Smooth muscle cell (in vitro differentiated cells): ENCODE measurements around the gene HID1. TPM values are rescaled to one million over a fixed set of nuclear protein-coding genes. Genes with fewer than 3 reads are reported as not detected.

Experiments used
- DNase-seq: peaks from one replicate; lab custom pipeline; 2025; ENCODE audit not compliant: unreplicated experiment; lab: John Stamatoyannopoulos, UW
- H2AFZ ChIP-seq: fragments of 200-600 bp; sonication (generic); 2 replicates; pipeline ENCODE4 v1.6.0; 2016; ENCODE audit warnings: antibody characterized with exemption, low read depth, mild to moderate bottlenecking
- H3F3A ChIP-seq: fragments of 200-600 bp; sonication (generic); 2 replicates; pipeline ENCODE4 v1.6.0; 2017; ENCODE audit warnings: antibody characterized with exemption, low read depth
- H3K27ac ChIP-seq: fragments of 200-600 bp; sonication (generic); 2 replicates; pipeline ENCODE4 v1.5.1; 2016; ENCODE audit warnings: low read depth, mild to moderate bottlenecking
- H3K27me3 ChIP-seq: fragments of 200-600 bp; sonication (generic); 2 replicates; pipeline ENCODE4 v1.6.1; 2016; ENCODE audit warnings: low read depth, mild to moderate bottlenecking
- H3K36me3 ChIP-seq: fragments of 200-600 bp; sonication (generic); 2 replicates; pipeline ENCODE4 v1.5.1; 2016; ENCODE audit warnings: low read depth
- H3K4me1 ChIP-seq: fragments of 200-600 bp; sonication (generic); 2 replicates; pipeline ENCODE4 v1.5.1; 2016; ENCODE audit warnings: low read depth
- H3K4me2 ChIP-seq: fragments of 200-600 bp; sonication (generic); 2 replicates; pipeline ENCODE4 v1.6.0; 2016; ENCODE audit warnings: mild to moderate bottlenecking
- H3K4me3 ChIP-seq: fragments of 200-600 bp; sonication (generic); 2 replicates; pipeline ENCODE4 v1.5.1; 2016; ENCODE audit warnings: mild to moderate bottlenecking
- H3K79me2 ChIP-seq: fragments of 200-600 bp; sonication (generic); 2 replicates; pipeline ENCODE4 v1.6.0; 2016; ENCODE audit warnings: low read depth, mild to moderate bottlenecking
- H3K9ac ChIP-seq: fragments of 200-600 bp; sonication (generic); 2 replicates; pipeline ENCODE4 v1.6.0; 2016; ENCODE audit warnings: low read depth
- H3K9me3 ChIP-seq: fragments of 200-600 bp; sonication (generic); replicated peaks from 2 replicates; pipeline ENCODE4 v1.5.1; 2016; ENCODE audit warnings: low read depth
- H4K20me1 ChIP-seq: fragments of 200-600 bp; sonication (generic); 2 replicates; pipeline ENCODE4 v1.6.0; 2016; ENCODE audit warnings: low read depth
- WGBS: methylation state at CpG from one replicate; pipeline ENCODE4 v1.1.7; 2016; ENCODE audit warnings: low lambda C conversion rate; 5-methylcytosine and 5-hydroxymethylcytosine counted together
- polyA plus RNA-seq: library from polyadenylated mRNA; unstranded; fragments of >200 nt; fragmentation: Nextera tagmentation; extraction: Ambion mirVana; gene quantifications from 2 replicates; pipeline ENCODE4 v1.2.1, GENCODE V29; 2016
- total RNA-seq: library from RNA; depleted of rRNA; stranded (reverse); fragments of >200 nt; gene quantifications from 2 replicates; pipeline ENCODE4 v1.2.3, GENCODE V29; 2014
- TF ChIP-seq, protein P1 (sequence below): fragments of 200-600 bp; sonication (generic); IDR thresholded peaks from 2 replicates; pipeline ENCODE4 v1.5.1; 2017; ENCODE audit warnings: borderline replicate concordance, mild to moderate bottlenecking, antibody characterized with exemption; ENCODE audit not compliant: insufficient read depth, poor library complexity, severe bottlenecking

HID1 gene
- total and polyA plus RNA-seq, 2 experiments from 2014 or later: 3.3 to 8.8 TPM

DNA sequence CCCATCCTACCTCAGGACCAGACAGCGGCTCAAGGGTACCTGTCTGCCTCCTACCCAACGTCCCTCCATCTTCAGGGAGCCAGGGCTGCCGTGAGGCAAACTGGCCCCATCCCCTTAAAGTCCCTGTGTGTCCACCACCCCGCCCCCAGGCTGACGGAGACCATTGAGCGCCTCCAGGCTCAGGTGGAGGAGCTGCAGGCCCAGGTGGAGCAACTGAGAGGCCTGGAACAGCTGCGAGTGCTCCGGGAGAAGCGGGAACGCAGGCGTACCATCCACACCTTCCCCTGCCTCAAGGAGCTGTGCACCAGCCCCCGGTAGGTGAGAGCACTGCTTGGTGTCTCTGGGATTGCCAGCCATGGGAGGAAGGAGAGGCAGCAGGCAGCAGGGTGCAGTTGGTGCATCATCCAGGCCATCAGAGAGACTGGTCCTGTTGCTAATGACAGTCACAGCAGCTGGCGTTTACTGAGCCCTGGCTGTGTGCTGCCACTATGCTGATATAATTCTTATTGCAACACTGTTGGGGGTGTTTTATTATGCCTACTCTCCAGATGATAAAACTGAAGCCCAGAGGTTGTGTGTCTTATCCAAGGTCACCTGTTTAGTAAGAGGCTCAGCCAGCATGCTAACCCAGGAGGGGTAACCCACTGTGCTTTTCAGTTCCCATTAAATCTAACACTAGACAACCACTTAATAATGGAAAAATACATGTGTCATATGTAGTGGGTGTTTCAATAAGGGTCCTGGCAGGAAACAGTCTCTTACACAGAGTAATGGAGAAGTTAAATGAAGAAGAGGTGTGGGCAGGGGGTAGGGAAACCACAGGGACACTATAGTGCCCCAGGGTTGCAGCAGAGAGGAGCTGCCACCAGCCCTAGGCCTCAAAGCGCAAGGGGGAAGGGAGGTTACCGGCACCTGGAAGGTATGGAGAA lies 29.6 kb upstream of the HID1 start:
- Histone ChIP-seq H3K9me3 (no peaks in the 10 kb centered on the region), H3K79me2 (peaks cover 10% of the 10 kb centered on the region), H3K9ac (no peak overlapping the region), H3K4me1 (no peaks in the 10 kb centered on the region), H3K27ac (no peak overlapping the region), H4K20me1 (peaks cover 43% of the 10 kb centered on the region), H3K36me3 (no peaks in the 10 kb centered on the region), H3K27me3 (no peaks in the 10 kb centered on the region), H2AFZ (no peak overlapping the region), H3F3A (no peaks in the 10 kb centered on the region), H3K4me3 (no peak overlapping the region), H3K4me2 (no peak overlapping the region)
- TF ChIP-seq, protein P1, sequence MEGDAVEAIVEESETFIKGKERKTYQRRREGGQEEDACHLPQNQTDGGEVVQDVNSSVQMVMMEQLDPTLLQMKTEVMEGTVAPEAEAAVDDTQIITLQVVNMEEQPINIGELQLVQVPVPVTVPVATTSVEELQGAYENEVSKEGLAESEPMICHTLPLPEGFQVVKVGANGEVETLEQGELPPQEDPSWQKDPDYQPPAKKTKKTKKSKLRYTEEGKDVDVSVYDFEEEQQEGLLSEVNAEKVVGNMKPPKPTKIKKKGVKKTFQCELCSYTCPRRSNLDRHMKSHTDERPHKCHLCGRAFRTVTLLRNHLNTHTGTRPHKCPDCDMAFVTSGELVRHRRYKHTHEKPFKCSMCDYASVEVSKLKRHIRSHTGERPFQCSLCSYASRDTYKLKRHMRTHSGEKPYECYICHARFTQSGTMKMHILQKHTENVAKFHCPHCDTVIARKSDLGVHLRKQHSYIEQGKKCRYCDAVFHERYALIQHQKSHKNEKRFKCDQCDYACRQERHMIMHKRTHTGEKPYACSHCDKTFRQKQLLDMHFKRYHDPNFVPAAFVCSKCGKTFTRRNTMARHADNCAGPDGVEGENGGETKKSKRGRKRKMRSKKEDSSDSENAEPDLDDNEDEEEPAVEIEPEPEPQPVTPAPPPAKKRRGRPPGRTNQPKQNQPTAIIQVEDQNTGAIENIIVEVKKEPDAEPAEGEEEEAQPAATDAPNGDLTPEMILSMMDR: no peak
- WGBS: 97% methylated on average over 14 of the region's 15 CpGs
- no peak for DNase-seq

DNA sequence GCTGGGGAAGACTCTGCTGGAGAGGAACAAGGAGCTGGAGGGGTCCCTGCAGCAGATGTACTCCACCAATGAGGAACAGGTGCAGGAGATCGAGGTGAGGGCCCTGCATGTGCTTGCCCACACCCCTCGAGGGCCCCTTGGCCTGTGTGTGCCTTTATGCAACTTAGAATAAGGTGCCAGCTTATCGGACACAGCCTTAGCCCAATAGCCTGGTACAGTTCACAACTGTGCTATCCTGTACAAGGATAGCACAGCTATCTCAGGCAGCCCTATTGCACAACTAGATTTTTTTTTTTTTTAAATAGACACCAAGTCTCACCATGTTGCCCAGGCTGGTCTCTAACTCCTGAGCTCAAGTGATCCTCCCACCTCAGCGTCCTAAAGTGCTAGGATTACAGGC lies 27.0 kb upstream of the HID1 start:
- H3K4me3 ChIP-seq: no peak overlapping the region
- H3K4me2 ChIP-seq: no peak overlapping the region
- no peaks in the 10 kb centered on the region for H3K4me1 ChIP-seq
- 93% methylated on average over 4 of the region's 4 CpGs for WGBS
- H3K36me3 ChIP-seq: no peaks in the 10 kb centered on the region
- H3K27me3 ChIP-seq: no peaks in the 10 kb centered on the region
- no peaks in the 10 kb centered on the region for H3K9me3 ChIP-seq
- H2AFZ ChIP-seq: no peak overlapping the region
- H3K9ac ChIP-seq: no peak overlapping the region
- TF ChIP-seq, protein P1: no peak
- peaks cover 67% of the 10 kb centered on the region for H4K20me1 ChIP-seq
- peaks cover 6% of the 10 kb centered on the region for H3F3A ChIP-seq
- no peak for DNase-seq
- H3K27ac ChIP-seq: no peak overlapping the region
- H3K79me2 ChIP-seq: peaks cover 37% of the 10 kb centered on the region

DNA sequence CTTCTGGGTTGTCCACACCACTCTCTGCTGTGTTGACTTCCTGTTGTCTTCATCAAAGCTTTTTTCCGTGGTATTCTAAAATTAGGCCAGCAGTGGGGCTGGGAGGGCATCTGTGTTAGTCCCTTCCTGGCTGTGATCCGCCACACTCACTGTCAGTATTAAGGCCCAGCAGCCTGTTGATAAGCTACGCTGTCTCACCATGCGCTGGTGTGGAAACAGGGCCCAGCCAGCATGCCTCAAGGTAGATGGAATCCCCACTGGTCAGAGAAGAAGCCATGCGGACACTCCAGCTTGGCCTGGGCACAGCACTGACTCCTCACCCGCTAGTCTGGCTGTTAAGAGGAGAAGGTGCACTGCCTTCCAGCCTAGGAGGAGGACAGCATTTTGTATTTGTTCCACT lies 26.2 kb upstream of the HID1 start:
- H4K20me1 ChIP-seq: peaks cover 74% of the 10 kb centered on the region

More for the DNA sequence above, 26.2 kb upstream of the HID1 start:
- Histone ChIP-seq H3K36me3 (no peaks in the 10 kb centered on the region), H3K27ac (peak overlapping the region; percentile 38), H3F3A (peaks cover 6% of the 10 kb centered on the region), H2AFZ (no peak overlapping the region), H3K4me2 (no peak overlapping the region), H3K9me3 (no peaks in the 10 kb centered on the region), H3K4me3 (no peak overlapping the region), H3K4me1 (no peaks in the 10 kb centered on the region), H3K79me2 (peaks cover 44% of the 10 kb centered on the region), H3K9ac (no peak overlapping the region), H3K27me3 (no peaks in the 10 kb centered on the region)
- WGBS: 60% methylated on average over 6 of the region's 6 CpGs
- DNase-seq: no peak
- TF ChIP-seq, protein P1: no peak
